Measurements from ENCODE around the gene ANP32A. TPM values are rescaled to one million over a fixed set of nuclear protein-coding genes. Genes with fewer than 3 reads are reported as not detected.

ANP32A gene
- total RNA-seq, 4 donors from 2014 or later, result 25.5 to 101 (median 31.3) TPM

GRCh38 chr15:68770216-68770615, 50.5 kb downstream of the ANP32A start:
- Histone ChIP-seq H3K27me3 (no peaks in the 10 kb centered on the region), H3K36me3 (no peaks in the 10 kb centered on the region), H3K4me3 (no peak overlapping the region), H3K27ac (no peak overlapping the region), H3K9me3 (no peaks in the 10 kb centered on the region), H3K4me1 (no peaks in the 10 kb centered on the region)
- no peak for DNase-seq (ENCODE audit: low spot score in 2 of 2)
- TF ChIP-seq POLR2AphosphoS5 (IDR thresholded peaks at IDR 0.05) (no peak), POLR2A (IDR thresholded peaks at IDR 0.05) (no peak), CTCF (IDR thresholded peaks at IDR 0.05) (no peak), EP300 (IDR thresholded peaks at IDR 0.05) (no peak)

DNA sequence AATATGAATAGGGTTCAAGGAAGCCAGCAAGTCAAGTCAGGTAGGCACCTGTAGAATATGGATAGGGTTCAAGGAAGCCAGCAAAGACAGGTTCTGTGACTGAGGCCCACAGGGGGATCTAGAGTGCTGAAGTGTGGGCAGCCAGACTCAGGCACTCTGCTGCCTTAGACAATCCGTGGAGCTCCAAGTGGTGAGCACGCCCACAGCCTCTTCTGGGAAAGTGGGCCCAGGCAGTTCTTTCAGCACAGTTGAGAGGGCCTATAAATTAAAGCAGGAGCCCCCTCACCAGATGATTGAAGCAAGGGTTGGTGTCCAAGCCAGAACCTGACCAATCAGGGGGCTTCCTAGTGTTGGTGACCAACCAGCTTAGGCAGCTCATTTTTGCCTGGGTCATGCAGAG, 51.0 kb downstream of the ANP32A start:
- Histone ChIP-seq H3K27ac (no peak overlapping the region), H3K4me3 (no peak overlapping the region), H3K36me3 (no peaks in the 10 kb centered on the region), H3K4me1 (no peaks in the 10 kb centered on the region), H3K9me3 (no peaks in the 10 kb centered on the region), H3K27me3 (no peaks in the 10 kb centered on the region)
- WGBS, result no CpG with 5 or more reads among the region's 2 CpGs
- no peak for DNase-seq (ENCODE audit: low spot score in 2 of 2)
- TF ChIP-seq POLR2A (IDR thresholded peaks at IDR 0.05) (no peak), POLR2AphosphoS5 (IDR thresholded peaks at IDR 0.05) (no peak), CTCF (IDR thresholded peaks at IDR 0.05) (no peak), EP300 (IDR thresholded peaks at IDR 0.05) (no peak)

DNA sequence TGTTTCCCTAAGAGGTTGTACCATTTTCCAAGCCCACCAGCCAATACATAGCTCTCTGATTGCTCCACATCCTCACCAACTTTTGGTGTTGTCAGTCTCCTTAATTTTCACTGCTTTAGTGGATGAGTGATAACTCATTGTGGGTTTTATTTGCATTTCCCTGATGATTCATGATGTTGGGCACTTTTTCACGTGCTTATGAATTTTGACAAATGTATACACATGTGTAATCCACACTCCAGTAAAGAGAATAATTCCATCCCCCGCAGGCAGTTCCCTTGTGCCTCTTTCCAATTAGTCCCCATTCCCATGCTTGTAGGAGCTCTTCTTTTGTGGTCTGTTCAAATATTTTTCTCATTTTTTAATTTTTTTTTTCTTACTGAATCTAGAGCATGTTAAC, 52.4 kb downstream of the ANP32A start:
- no peaks in the 10 kb centered on the region for H3K9me3 ChIP-seq
- TF ChIP-seq EP300 (IDR thresholded peaks at IDR 0.05), result no peak
- TF ChIP-seq POLR2A (IDR thresholded peaks at IDR 0.05), result no peak
- no peak for TF ChIP-seq CTCF (IDR thresholded peaks at IDR 0.05)
- no peak for TF ChIP-seq POLR2AphosphoS5 (IDR thresholded peaks at IDR 0.05)
- H3K27me3 ChIP-seq, result no peaks in the 10 kb centered on the region
- H3K36me3 ChIP-seq, result no peaks in the 10 kb centered on the region
- H3K4me1 ChIP-seq, result no peaks in the 10 kb centered on the region
- no peak for DNase-seq (ENCODE audit: low spot score in 2 of 2)
- no peak overlapping the region for H3K4me3 ChIP-seq
- no peak overlapping the region for H3K27ac ChIP-seq
- WGBS, result 30% methylated on average over 2 of the region's 2 CpGs

- H3K27me3 ChIP-seq, result no peaks in the 10 kb centered on the region
- H3K9me3 ChIP-seq, result no peaks in the 10 kb centered on the region
- no peaks in the 10 kb centered on the region for H3K36me3 ChIP-seq
- 70% methylated on average over 4 of the region's 4 CpGs for WGBS
- TF ChIP-seq POLR2AphosphoS5 (IDR thresholded peaks at IDR 0.05), result no peak
- no peak for TF ChIP-seq EP300 (IDR thresholded peaks at IDR 0.05)
- TF ChIP-seq POLR2A (IDR thresholded peaks at IDR 0.05), result no peak
- no peak for TF ChIP-seq CTCF (IDR thresholded peaks at IDR 0.05)
- H3K4me1 ChIP-seq, result no peaks in the 10 kb centered on the region
- DNase-seq (ENCODE audit: low spot score in 2 of 2), result no peak
- no peak overlapping the region for H3K4me3 ChIP-seq
- H3K27ac ChIP-seq, result no peak overlapping the region
These were observed 52.9 kb downstream of the ANP32A start for GRCh38 chr15:68767833-68768232.

GRCh38 chr15:68765602-68766368, 54.9 kb downstream of the ANP32A start:
- WGBS, result 69% methylated on average over 11 of the region's 11 CpGs
- Histone ChIP-seq H3K27ac (no peak overlapping the region), H3K36me3 (no peaks in the 10 kb centered on the region), H3K9me3 (no peaks in the 10 kb centered on the region), H3K4me3 (no peak overlapping the region), H3K27me3 (no peaks in the 10 kb centered on the region), H3K4me1 (no peaks in the 10 kb centered on the region)
- no peak for DNase-seq (ENCODE audit: low spot score in 2 of 2)
- no peak for TF ChIP-seq POLR2AphosphoS5 (IDR thresholded peaks at IDR 0.05)
- TF ChIP-seq CTCF (IDR thresholded peaks at IDR 0.05), result no peak
- TF ChIP-seq EP300 (IDR thresholded peaks at IDR 0.05), result no peak
- TF ChIP-seq POLR2A (IDR thresholded peaks at IDR 0.05), result no peak
